GM21367 (cell line): ENCODE data around the gene NT5DC1.

Experiments
- ATAC-seq: cut with Tn5 transposase; IDR thresholded peaks from one replicate; pipeline ENCODE4 v1.9.1; 2021; ENCODE audit not compliant: unreplicated experiment

NT5DC1 gene

DNA sequence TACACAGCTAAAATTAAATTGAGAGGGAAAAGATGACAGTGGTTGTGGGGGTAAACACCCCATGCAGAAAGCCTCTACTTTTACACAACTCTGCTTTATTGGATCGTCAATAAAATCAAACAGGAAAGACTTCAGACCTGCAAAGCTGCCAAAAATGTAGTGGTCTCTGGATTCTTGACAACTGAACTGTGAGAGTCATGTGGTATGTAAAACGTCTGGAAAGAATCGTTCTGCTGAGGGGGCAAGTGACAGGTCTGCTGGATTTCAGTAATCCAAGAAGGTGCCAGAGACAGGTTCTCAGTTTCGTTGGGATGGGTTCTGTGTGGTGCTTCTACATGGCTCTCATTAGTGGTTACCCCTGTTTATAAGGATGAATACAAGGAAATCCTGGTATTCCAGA lies 89.9 kb downstream of the NT5DC1 start:
- ATAC-seq = no peak

DNA sequence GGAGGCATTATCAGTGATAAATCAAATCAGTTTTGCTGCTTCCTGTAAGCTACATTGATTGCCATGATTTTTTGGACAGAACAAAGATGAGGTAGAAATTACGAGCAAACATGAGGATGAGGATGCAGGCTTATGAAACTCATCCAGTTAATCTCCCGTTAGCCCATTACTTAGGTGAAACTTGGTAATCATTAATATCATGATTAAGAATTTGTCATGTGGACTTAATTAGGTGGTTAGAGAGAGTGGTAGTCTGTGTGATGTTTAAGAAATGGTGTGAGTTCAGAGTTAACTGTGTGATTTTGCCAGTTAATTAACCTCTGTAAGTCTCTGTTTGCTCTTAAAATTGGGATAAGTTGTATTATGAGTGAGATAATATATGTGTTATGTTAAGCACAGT lies 91.2 kb downstream of the NT5DC1 start:
- ATAC-seq = no peak

- no peak for ATAC-seq
Measured at GRCh38 chr6:116192786-116193185, 92.1 kb downstream of the NT5DC1 start.

GRCh38 chr6:116196841-116197240 lies 96.2 kb downstream of the NT5DC1 start:
- ATAC-seq = no peak

DNA sequence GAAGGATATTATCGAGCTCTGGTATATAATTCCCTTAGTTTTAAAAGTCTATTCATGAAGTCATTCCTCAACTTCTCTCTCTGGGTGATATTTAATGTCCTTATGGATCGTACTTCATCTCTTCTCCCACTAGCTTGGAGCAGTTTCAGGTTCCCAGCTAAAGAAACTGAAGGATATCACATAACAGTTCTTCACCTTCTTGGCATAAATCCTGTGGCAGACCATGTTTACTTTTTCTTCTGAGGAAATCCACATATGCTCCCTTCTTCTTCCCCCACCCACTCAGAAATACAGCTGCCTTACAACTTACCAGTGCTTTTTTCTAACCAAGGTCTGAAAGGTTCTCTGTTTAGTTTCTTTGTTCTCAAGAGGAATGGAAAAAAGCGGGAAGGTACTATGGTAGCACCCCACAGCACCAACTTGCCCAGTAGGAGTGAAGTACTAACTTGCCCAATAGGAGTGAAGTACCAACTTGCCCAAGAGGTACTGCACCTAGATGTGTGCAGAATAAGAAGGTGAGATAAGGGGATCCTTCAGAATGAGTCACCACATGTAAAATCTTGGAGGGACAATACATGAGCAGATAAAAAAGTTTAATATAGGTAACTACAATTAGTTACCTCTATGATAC lies 100.1 kb downstream of the NT5DC1 start:
- ATAC-seq = no peak

DNA sequence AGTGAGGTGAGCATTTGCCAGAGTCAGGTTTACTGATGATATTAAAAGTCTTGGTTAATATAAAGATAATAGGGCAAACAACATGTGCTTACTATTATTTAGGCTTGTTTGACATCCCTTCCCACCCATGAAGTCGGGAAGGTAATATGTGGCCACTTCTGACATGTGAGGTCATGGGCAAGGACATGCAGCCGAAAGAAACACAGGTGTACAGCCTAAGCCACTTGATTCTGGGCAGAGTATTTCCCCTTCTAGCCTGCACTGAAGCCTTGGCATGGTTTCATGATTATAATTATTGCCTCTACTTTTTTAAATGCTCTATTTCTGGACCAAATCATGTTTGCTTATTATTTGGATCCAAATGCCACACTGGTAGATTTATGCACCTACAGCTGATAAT lies 100.9 kb downstream of the NT5DC1 start:
- ATAC-seq = no peak

DNA sequence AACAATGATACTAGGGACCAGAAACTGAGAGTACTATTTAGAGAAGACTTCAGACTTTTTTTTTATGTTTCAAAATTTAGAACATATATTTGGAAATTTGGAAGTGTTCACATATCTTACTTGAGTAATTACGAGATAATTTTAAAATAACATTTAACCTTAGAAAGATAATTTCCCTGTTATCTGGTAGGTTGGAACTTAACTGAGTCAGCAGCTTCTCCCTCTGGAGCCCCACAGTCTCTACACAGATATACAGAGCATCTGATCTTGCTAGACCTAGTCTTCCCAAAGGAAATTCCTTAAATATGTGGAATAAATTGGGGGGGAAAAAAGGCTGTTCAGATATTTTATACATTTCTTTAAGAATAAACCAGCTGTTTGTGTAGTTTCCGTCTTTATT lies 104.6 kb downstream of the NT5DC1 start:
- ATAC-seq = no peak

DNA sequence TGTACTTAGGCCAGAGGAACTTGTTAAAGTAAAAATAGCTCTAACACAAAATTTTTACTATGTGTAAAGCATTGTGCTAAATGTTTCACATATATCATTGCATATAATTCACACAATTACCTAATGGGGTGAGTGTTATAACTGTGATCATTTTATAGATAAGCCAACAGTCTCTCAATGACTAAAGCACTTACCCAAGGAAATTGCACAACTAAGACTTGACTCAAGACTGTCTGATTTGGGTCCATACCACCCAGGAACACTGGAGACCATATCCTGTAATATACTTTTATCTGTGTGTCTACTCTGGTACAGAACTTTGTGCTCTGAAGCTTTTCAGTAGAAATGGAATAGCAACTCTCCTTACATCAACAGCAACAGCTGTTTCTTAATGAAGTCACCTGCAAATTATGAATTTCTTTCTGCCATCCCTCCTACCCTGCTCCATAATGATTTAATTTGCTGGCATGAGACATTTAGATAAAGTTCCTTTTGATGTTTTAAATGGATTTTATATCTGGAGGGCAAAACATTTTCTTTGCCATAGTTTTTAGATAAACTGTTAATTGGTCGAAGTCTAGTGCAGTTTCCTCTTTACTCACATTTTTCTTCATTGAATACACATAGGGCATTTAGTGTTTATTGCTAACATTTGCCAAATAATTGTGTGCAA lies 105.7 kb downstream of the NT5DC1 start:
- no peak for ATAC-seq

DNA sequence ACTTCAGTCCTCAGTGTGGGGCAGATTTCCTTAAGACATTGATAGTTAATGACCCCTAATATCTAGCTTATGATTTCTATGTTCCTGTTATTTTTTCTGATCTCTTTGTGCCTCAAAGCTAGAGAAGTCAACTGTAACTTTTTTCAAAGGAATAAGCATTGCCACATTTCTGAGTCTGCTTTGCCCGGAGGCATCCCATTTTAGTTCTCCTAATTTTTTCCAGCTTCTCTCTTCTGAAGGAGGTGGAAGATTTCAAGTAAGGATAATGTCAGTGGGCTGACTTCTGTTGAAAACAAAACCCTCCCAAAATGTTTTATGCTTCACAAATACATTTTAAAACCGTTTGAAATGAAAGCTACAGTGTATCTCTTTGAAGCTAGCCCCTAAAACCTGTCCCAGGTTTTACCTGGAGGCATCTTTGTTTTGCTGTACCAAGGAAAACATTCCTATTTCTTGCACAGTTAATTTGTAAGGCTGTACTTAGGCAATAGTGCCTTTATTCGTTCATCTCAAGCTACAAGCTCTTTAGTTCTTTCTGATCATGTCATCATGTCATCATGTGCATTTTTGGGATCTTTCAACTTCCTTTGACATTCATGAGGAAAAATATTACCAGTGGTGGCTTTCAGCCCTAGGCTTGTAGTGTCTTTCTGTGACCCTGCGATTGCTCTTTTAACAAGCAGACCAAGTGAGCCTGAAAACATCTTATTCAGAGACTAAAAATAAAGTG lies 107.6 kb downstream of the NT5DC1 start:
- ATAC-seq = no peak

GRCh38 chr6:116210316-116210715 lies 109.7 kb downstream of the NT5DC1 start:
- ATAC-seq = no peak

DNA sequence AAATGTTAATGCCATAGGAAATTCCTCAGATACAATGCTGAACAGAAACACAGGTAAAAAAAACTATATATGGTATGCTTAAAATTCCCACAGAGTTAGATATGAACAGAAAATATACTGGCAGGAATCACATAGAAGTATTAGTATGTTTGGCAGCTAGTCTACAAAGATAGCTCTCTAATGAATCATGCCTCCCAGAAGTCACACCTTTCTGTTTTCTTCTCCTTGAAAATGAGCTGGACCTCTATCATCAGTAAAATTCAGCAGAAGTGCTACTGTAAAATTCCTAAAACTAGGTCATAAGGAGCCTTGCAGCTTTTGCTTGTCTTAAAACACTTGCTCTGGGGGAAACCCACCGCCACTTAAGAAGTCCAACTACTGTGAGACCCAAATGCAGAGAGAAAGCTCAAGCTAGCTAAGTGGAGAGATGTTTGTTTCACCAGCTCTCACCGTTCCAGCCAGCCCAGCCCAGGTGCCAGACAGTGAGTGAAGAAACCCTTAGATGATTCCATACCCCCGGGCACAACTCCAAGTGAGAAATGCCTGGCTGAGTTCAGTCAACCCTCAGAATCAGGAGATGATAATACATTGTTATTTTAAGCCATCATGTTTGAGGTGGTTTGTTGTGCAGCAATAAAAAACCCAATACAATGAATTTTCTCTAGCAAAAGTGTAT lies 110.2 kb downstream of the NT5DC1 start:
- no peak for ATAC-seq

GRCh38 chr6:116214681-116215080 lies 114.0 kb downstream of the NT5DC1 start:
- no peak for ATAC-seq

- ATAC-seq = no peak
Measured at GRCh38 chr6:116215414-116215813, 114.8 kb downstream of the NT5DC1 start.

DNA sequence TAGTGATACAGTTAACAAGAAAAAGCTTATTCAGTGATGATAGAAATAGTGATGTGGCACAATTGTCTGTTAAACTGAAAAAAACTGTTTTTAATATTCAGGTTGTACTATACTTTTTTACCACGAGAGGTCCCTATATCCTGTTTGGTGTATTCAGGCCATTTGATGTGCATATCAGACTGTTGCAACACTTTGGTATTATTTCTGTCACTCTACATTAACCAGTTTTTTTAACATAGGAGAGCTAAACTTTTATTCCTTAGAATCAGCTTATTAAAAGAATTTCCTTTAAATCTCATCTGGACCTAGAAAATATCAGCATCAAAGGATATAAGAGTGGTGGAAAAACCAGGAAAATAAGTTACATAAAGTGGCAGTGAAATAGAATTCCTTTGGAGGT lies 116.4 kb downstream of the NT5DC1 start:
- ATAC-seq = no peak

GRCh38 chr6:116218172-116218633 lies 117.5 kb downstream of the NT5DC1 start:
- no peak for ATAC-seq

DNA sequence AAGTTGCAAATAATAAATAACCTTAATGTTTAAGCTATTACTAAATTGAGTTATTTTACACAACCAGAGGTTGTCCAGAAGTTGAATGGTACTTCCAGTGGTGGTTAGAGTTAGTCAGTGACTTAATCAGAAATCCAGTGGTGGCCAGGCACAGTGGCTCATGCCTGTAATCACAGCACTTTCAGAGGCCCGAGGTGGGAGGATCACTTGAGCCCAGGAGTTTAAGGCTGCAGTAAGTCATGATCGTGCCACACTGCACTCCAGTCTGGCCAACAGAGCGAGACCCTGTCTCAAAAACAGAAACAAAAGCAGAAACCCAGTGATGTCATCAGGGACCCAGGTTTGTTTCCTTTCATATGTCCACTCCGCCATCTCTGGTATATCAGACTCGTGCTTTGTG lies 118.2 kb downstream of the NT5DC1 start:
- ATAC-seq = no peak

DNA sequence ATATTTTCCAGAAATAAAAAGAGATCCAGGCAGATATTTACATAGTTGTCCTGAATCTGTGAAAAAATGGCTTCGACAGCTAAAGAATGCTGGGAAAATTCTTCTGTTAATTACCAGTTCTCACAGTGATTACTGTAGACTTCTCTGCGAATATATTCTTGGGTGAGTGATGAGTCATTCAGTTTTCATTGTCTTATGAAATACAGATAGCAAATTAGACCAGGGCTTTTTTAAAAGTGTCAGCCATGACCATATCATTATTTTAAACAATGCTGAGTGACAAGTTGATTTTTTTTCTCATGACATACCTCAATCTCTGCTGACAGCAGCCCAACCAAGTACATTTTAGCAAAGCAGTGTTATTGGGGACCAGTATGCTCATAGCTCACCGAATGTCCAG lies 120.4 kb downstream of the NT5DC1 start:
- ATAC-seq = no peak

GRCh38 chr6:116221911-116222310 lies 121.3 kb downstream of the NT5DC1 start:
- no peak for ATAC-seq

- ATAC-seq = no peak
Measured at GRCh38 chr6:116223355-116223754, 122.7 kb downstream of the NT5DC1 start.

GRCh38 chr6:116229287-116229913 lies 128.7 kb downstream of the NT5DC1 start:
- ATAC-seq = no peak

DNA sequence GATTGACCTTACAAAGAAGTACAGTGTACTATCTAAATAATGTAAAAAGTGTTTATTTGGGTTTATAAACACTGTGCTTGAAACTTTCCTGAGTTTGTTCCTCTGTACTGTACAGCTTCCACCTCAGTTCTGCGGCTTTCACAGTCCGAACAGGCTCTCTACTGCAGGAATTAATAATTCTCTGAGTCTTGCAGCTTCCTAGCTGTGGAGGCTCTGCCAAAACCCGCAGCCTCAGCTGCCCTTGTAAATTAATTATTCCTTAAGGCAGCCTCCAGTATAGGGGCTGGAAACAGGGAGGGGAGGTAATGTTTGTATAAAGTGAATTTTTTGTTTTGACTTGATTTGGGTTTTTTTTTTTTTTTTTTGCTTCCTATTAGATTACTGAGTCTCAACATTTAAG lies 134.0 kb downstream of the NT5DC1 start:
- no peak for ATAC-seq
